Kidney epithelial cell (primary cell): ENCODE data around the gene MYDGF. TPM values are rescaled to one million over a fixed set of nuclear protein-coding genes. Genes with fewer than 3 reads are reported as not detected.

Experiments
- DNase-seq: peaks from one replicate; pipeline ENCODE4 v3.0.0-alpha.2; 2010; ENCODE audit warnings: low read depth
- H3K27me3 ChIP-seq: 2 replicates; pipeline ENCODE4 v1.6.0; 2011; ENCODE audit warnings: low read length; ENCODE audit not compliant: control insufficient read depth, insufficient read depth
- H3K36me3 ChIP-seq: 2 replicates; pipeline ENCODE4 v1.5.1; 2011; ENCODE audit warnings: low read length; ENCODE audit not compliant: control insufficient read depth, insufficient read depth
- H3K4me3 ChIP-seq: 2 replicates; pipeline ENCODE4 v1.5.1; 2011; ENCODE audit warnings: low read depth, mild to moderate bottlenecking, control low read depth, low read length
- total RNA-seq: library from RNA; depleted of rRNA; stranded (reverse); fragments of >200 nt; gene quantifications from 2 replicates; pipeline ENCODE4 v1.2.3, GENCODE V29; 2015
- TF ChIP-seq, protein P1 (sequence below): IDR thresholded peaks from 2 replicates; pipeline ENCODE4 v1.5.1; 2011; ENCODE audit warnings: mild to moderate bottlenecking, moderate library complexity, low read length, control low read depth, inconsistent platforms; ENCODE audit not compliant: insufficient read depth, poor library complexity, severe bottlenecking

The MYDGF gene
- total RNA-seq, 1 donor from 2014 or later, result 173 TPM

DNA sequence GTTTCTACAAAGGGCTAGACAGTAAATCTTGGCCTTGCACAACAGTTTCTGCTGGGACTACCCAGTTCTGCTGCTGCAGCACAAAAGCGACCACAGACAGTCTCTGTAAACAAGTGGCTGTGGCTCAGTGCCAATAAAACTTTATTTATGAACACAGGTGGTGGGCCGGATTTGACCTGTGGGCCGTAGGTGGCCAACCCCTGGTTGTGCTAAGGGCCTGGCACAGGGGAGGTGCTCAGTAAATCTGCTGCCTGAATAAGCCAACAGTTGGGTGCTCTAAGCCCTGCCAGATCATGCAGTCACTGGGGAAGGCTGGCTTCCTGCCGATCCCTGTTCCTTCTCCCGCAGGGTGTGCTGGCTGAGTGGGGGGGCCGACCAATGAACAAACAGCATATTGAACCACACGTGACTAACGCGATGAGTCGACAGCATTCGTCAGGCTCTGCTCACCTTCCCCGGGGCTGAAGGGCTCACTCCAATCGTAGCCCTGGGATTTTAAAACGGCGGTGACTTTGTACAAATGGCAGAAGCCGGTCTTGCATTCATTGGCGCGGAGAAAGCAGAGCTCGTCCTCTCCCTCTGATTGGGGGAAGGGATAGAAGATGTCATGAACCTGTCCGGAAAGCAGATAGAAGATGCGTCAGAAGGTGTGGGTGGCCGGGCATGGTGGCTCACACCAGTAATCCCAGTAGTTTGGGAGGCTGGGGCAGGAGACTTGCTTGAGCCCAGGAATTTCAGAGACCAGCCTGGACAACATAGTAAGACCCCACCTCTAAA lies 24.3 kb upstream of the MYDGF start:
- Histone ChIP-seq H3K4me3 (no peak overlapping the region), H3K36me3 (peaks cover 8% of the 10 kb centered on the region), H3K27me3 (no peaks in the 10 kb centered on the region)
- TF ChIP-seq, protein P1, sequence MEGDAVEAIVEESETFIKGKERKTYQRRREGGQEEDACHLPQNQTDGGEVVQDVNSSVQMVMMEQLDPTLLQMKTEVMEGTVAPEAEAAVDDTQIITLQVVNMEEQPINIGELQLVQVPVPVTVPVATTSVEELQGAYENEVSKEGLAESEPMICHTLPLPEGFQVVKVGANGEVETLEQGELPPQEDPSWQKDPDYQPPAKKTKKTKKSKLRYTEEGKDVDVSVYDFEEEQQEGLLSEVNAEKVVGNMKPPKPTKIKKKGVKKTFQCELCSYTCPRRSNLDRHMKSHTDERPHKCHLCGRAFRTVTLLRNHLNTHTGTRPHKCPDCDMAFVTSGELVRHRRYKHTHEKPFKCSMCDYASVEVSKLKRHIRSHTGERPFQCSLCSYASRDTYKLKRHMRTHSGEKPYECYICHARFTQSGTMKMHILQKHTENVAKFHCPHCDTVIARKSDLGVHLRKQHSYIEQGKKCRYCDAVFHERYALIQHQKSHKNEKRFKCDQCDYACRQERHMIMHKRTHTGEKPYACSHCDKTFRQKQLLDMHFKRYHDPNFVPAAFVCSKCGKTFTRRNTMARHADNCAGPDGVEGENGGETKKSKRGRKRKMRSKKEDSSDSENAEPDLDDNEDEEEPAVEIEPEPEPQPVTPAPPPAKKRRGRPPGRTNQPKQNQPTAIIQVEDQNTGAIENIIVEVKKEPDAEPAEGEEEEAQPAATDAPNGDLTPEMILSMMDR, result no peak
- DNase-seq, result peak; percentile 90

DNA sequence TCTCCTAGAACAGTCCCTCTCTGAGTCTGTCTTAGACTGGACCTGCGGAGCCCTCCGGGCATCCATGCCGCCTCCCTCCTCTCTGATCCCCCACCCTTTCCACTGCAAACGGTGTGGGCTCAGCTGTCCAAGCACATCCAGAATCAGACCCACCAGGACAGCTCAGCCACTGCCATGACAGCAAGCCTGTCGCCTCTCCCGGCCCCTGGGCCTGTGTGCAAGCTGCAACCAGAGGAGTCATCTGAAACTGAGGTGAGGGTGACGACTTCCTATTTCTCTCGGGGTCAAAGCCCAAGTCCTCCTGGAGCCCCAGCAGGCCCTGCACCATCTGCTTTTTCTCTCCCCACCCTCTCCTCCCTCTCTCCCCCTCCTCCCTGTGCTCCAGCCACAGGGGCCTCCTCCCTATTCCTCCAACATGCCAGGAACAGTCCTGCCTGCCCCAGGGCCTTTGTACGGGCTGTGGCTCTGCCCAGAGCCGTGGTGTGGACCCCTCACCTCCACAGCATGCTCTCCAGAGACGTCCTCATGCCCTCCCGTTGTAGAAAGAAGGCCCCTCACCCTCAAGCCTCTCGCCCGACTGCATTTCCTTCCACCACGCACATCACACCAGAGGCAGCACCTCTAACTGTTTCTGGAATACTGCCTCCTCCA lies 23.5 kb upstream of the MYDGF start:
- no peak for DNase-seq
- Histone ChIP-seq H3K4me3 (no peak overlapping the region), H3K36me3 (peaks cover 8% of the 10 kb centered on the region)

DNA sequence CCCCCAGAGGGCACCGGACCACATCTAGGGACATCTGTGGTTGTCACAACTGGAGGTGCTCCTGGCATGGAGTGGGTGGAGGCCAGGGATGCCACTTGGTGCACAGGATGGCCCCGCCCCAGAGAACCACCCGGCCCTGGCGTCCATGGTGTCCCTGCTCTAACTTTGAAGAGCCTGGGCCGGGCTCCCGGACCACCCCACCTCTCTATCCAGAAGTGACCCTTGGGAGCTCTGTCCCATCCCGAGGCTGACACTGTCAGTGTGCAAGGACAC lies 22.9 kb upstream of the MYDGF start:
- no peak for DNase-seq
- no peak overlapping the region for H3K4me3 ChIP-seq
- TF ChIP-seq, protein P1, result no peak
- peaks cover 8% of the 10 kb centered on the region for H3K36me3 ChIP-seq
- H3K27me3 ChIP-seq, result no peaks in the 10 kb centered on the region

More for the DNA sequence above, 23.5 kb upstream of the MYDGF start:
- no peaks in the 10 kb centered on the region for H3K27me3 ChIP-seq
- TF ChIP-seq, protein P1, result no peak

DNA sequence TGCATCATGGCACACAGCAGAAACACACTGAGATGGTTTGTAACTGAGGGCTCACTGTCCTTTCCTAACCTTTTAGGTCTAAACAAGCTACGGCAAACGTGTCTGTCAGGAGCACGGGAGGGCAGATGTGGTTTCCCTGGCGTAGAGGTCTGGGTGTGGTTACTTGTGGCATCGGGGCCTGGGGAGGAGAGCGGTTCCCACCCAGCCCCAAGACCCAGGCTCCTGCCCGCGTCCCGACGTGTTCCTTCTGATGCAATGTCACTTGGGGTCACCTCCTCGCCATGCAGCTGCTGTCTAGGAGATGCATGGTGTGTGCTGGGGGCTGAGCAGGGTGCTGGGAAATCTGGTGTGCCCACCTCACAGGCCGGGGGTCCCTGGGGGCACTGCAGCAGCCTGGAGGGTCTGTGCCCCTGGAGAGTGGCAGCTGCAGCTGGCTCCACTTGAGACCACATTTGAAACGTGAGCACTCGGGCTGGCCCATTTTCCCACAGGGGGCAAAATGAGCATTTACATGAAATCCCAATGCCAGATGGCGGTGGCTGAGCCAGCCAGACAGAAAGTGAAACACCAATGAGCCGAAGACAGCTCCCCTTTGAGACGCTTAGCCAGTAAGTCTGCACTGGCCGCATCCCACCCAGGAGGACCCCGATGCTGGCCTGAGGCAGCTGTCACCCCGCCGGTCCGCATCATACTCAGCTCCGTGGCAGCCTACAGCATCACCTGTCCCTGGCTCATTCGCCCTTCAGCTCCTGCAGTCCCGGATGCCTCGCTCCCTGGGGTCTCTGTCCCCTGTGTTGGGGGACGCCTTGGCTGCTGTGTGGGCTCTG lies 22.3 kb upstream of the MYDGF start:
- Histone ChIP-seq H3K36me3 (peaks cover 8% of the 10 kb centered on the region), H3K4me3 (no peak overlapping the region), H3K27me3 (no peaks in the 10 kb centered on the region)
- DNase-seq, result no peak
- TF ChIP-seq, protein P1, result no peak

DNA sequence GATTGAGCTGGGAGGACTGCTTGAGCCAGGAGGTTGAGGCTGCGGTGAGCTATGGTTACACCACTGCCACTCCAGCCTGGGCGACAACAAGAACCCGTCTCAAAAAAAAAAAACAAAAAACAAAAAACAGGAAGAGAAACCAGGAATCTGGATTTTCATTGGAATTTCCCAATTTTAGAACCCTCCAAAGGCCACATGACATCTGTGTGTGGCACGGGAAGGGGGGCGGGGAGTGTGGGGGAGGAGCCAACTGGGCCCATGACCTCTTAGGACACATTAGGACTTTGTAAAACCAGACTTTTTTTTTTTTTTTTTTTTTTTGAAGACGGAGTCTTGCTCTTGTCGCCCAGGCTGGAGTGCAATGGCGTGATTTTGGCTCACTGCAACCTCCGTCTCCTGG lies 21.2 kb upstream of the MYDGF start:
- no peaks in the 10 kb centered on the region for H3K27me3 ChIP-seq
- H3K36me3 ChIP-seq, result peaks cover 8% of the 10 kb centered on the region

More for the DNA sequence above, 21.2 kb upstream of the MYDGF start:
- DNase-seq, result no peak
- TF ChIP-seq, protein P1, result no peak
- H3K4me3 ChIP-seq, result no peak overlapping the region
